Sigmoid colon (tissue), 4 donors: ENCODE results near the gene PABPN1.

Experiments used
- CTCF ChIP-seq, 4 experiments: fragments of 450-650 bp in 3 of 4; fragments of 200-600 bp in 1 of 4; IDR thresholded peaks; one replicate each; pipeline ENCODE4 v1.5.1; 2016 to 2019; ENCODE audit warnings: antibody characterized with exemption in 4 of 4, mild to moderate bottlenecking in 3 of 4, moderate library complexity in 2 of 4
- EP300 ChIP-seq, 4 donors: sonication (generic); formaldehyde crosslinking; IDR thresholded peaks; one replicate each; pipeline ENCODE4 v1.6.1; 2017; ENCODE audit warnings: antibody characterized with exemption in 4 of 4
- POLR2A ChIP-seq, 2 donors: fragments of 450-650 bp; IDR thresholded peaks; one replicate each; pipeline ENCODE4 v1.6.1; 2016; ENCODE audit warnings: antibody characterized with exemption in 2 of 2, mild to moderate bottlenecking in 2 of 2, moderate library complexity in 2 of 2
- POLR2AphosphoS5 ChIP-seq, 4 donors: sonication (generic); formaldehyde crosslinking; IDR thresholded peaks; one replicate each; pipeline ENCODE4 v1.6.1; 2017; ENCODE audit warnings: antibody characterized with exemption in 4 of 4

GRCh38 chr14:23316300-23316699 is 5.0 kb upstream of the PABPN1 start:
- TF ChIP-seq EP300 (IDR thresholded peaks at IDR 0.05) (no peak), CTCF (IDR thresholded peaks at IDR 0.05) (no peak), POLR2A (IDR thresholded peaks at IDR 0.05) (no peak), POLR2AphosphoS5 (IDR thresholded peaks at IDR 0.05) (no peak)
